Glutamatergic neuron (in vitro differentiated cells): ENCODE measurements around the gene PRKCA. TPM values are rescaled to one million over a fixed set of nuclear protein-coding genes. Genes with fewer than 3 reads are reported as not detected.

Source experiments
- DNase-seq: peaks from one replicate; pipeline ENCODE4 v3.0.0; 2022
- H3K27ac Mint-ChIP-seq: one replicate; pipeline ENCODE4 v1.8.0; 2020; ENCODE audit warnings: mild to moderate bottlenecking, mixed read lengths, inconsistent platforms; ENCODE audit not compliant: unreplicated experiment
- H3K27me3 Mint-ChIP-seq: one replicate; pipeline ENCODE4 v1.8.0; 2020; ENCODE audit warnings: mild to moderate bottlenecking, moderate library complexity, mixed read lengths, inconsistent platforms; ENCODE audit not compliant: unreplicated experiment
- H3K36me3 Mint-ChIP-seq: one replicate; pipeline ENCODE4 v1.8.0; 2020; ENCODE audit warnings: mild to moderate bottlenecking, mixed read lengths, inconsistent platforms; ENCODE audit not compliant: unreplicated experiment
- H3K4me1 Mint-ChIP-seq: one replicate; pipeline ENCODE4 v1.8.0; 2020; ENCODE audit warnings: mild to moderate bottlenecking, low read depth, mixed read lengths, inconsistent platforms; ENCODE audit not compliant: unreplicated experiment
- H3K4me3 Mint-ChIP-seq: one replicate; pipeline ENCODE4 v1.8.0; 2020; ENCODE audit warnings: mild to moderate bottlenecking, mixed read lengths, inconsistent platforms; ENCODE audit not compliant: unreplicated experiment
- H3K9me3 Mint-ChIP-seq: one replicate; pipeline ENCODE4 v1.8.0; 2020; ENCODE audit warnings: mild to moderate bottlenecking, moderate library complexity, mixed read lengths, inconsistent platforms; ENCODE audit not compliant: unreplicated experiment
- total RNA-seq: library from RNA; stranded (reverse); fragmentation: NEBNext Ultra II Directional; extraction: Animal tissue kit (Norgen Biotek cat#: 25700); gene quantifications from one replicate; pipeline ENCODE4 v1.2.1, GENCODE V29; 2021; ENCODE audit not compliant: unreplicated experiment
- TF ChIP-seq, protein P1 (sequence below): fragments of 200-600 bp; sonication (generic); IDR thresholded peaks from one replicate; pipeline ENCODE4 v1.5.0; 2021; ENCODE audit not compliant: partially characterized antibody, unreplicated experiment

Gene PRKCA
- total RNA-seq, 1 donor from 2014 or later, result 2.2 TPM

DNA sequence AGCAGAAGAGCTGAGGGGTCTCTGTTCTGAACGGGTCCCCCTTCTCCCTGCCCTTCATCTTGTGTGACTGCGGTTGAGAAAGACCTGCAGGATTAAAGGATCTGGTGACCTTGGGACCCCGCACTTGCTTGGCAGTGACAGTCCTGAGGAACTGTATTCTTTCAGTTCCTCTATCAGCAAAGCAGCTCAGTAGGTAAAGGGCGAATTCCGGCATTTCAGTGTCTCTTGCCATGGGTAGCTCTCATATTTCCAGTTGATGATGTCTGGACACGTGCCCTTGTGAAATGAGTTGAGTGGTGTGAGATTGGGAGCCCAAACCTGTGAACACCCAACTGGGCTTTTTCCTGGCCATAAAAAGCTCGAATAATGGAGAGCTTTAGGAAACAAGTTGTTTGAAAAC lies 135.7 kb downstream of the PRKCA start:
- H3K9me3 Mint-ChIP-seq, result peaks cover 3% of the 10 kb centered on the region
- DNase-seq, result no peak
- H3K27me3 Mint-ChIP-seq, result no peaks in the 10 kb centered on the region
- no peak overlapping the region for H3K4me3 Mint-ChIP-seq
- H3K27ac Mint-ChIP-seq, result no peak overlapping the region
- H3K36me3 Mint-ChIP-seq, result no peaks in the 10 kb centered on the region
- TF ChIP-seq, protein P1, sequence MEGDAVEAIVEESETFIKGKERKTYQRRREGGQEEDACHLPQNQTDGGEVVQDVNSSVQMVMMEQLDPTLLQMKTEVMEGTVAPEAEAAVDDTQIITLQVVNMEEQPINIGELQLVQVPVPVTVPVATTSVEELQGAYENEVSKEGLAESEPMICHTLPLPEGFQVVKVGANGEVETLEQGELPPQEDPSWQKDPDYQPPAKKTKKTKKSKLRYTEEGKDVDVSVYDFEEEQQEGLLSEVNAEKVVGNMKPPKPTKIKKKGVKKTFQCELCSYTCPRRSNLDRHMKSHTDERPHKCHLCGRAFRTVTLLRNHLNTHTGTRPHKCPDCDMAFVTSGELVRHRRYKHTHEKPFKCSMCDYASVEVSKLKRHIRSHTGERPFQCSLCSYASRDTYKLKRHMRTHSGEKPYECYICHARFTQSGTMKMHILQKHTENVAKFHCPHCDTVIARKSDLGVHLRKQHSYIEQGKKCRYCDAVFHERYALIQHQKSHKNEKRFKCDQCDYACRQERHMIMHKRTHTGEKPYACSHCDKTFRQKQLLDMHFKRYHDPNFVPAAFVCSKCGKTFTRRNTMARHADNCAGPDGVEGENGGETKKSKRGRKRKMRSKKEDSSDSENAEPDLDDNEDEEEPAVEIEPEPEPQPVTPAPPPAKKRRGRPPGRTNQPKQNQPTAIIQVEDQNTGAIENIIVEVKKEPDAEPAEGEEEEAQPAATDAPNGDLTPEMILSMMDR, result no peak
- H3K4me1 Mint-ChIP-seq, result no peaks in the 10 kb centered on the region

DNA sequence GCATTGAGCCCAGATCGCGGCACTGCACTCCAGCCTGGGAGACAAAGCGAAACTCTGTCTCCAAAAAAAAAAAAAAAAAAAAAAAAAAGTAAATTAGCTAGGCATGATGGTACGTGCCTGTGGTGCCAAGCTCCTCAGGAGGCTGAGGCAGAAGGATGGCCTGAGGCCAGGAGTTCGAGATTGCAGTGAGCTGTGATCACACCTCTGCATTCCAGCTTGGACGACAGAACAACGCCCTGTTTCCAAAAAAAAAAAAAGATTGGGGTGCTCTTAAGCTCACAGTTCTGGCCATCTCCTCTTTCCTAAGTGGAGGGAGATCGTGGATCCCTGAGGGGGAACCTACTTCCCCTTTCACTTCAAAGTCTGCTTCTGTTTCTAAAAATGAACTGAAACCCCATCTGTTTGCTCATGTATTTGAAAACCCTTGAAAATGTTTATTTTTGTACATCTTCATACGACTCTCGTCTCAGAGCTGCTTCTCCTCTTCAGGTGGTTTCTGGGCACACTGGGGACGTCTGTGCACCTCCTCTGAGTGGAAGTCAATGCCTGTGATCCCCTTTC lies 138.8 kb downstream of the PRKCA start:
- TF ChIP-seq, protein P1, result no peak
- no peaks in the 10 kb centered on the region for H3K4me1 Mint-ChIP-seq
- no peak for DNase-seq
- H3K4me3 Mint-ChIP-seq, result no peak overlapping the region
- H3K36me3 Mint-ChIP-seq, result no peaks in the 10 kb centered on the region
- H3K27ac Mint-ChIP-seq, result no peak overlapping the region
- peaks cover 1% of the 10 kb centered on the region for H3K27me3 Mint-ChIP-seq
- peaks cover 4% of the 10 kb centered on the region for H3K9me3 Mint-ChIP-seq

DNA sequence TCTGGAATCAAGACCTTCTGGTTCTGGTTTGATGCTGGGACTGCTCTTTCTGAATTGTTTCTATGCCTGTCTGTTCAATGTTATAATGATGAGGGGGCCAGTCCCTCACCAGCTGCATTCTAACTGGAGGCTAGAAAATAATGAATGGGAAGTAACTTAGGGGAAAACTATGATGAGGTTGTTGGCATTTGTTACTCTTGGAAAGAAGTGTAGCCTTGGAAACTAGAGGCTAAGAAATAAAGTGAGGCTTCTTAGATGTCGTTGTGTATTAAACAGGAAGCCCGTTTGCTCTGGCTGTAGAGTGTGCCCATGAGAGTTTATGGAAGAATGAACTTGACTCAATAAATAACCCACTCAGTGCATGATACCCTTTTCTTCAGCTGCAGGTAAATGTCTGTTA lies 140.8 kb downstream of the PRKCA start:
- no peaks in the 10 kb centered on the region for H3K36me3 Mint-ChIP-seq
- peaks cover 4% of the 10 kb centered on the region for H3K9me3 Mint-ChIP-seq
- no peak for DNase-seq
- H3K4me3 Mint-ChIP-seq, result no peak overlapping the region
- TF ChIP-seq, protein P1, result no peak
- peaks cover 1% of the 10 kb centered on the region for H3K27me3 Mint-ChIP-seq
- no peak overlapping the region for H3K27ac Mint-ChIP-seq
- no peaks in the 10 kb centered on the region for H3K4me1 Mint-ChIP-seq

DNA sequence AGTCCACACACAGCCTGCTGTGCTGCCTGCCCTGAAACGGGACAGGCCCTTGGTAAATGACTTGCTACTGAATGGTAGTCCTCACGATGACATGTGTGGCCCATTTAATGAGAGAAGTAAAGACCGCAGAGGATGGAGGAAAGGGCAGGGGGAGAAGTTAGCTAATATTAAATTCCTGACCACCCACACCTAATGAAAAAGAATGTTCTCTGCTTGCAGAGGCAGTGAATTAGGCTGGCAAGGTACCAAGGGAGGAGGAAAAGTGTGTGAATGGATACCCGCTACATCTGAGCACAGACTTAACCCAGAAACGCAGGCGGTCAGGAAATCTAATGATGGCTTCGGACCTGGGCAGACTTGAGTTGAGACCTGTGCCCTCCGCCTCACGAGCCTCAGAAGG lies 141.2 kb downstream of the PRKCA start:
- Mint-ChIP-seq H3K4me1 (no peaks in the 10 kb centered on the region), H3K27me3 (peaks cover 1% of the 10 kb centered on the region), H3K27ac (no peak overlapping the region), H3K9me3 (peaks cover 4% of the 10 kb centered on the region), H3K36me3 (no peaks in the 10 kb centered on the region), H3K4me3 (no peak overlapping the region)
- no peak for DNase-seq
- TF ChIP-seq, protein P1, result no peak

DNA sequence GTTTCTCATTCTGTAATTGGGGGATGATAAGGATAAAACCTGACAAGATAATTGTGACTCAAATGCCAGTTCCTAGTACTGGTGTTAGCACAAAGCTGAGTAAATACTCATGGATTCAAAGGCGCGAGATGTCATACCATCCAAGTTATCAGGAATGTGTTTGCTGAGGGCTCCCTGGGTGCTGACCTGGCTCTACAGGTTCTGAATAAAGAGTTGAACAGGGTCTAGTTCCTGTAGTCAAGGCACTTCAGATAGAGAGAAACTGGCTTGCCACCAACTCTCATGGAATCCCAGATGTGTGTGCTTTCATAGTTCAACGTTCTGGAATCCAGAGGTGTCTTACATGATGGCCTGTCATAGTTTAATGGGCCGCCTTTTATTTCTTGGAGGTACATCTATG lies 141.6 kb downstream of the PRKCA start:
- Mint-ChIP-seq H3K36me3 (no peaks in the 10 kb centered on the region), H3K4me3 (no peak overlapping the region), H3K4me1 (no peaks in the 10 kb centered on the region), H3K27ac (no peak overlapping the region), H3K27me3 (peaks cover 1% of the 10 kb centered on the region), H3K9me3 (peaks cover 4% of the 10 kb centered on the region)
- no peak for DNase-seq
- TF ChIP-seq, protein P1, result no peak
